GM23338 (cell line): ENCODE measurements around the gene APBB1. TPM values are rescaled to one million over a fixed set of nuclear protein-coding genes. Genes with fewer than 3 reads are reported as not detected.

Source experiments
- ATAC-seq: fragments of 200-7000 bp; cut with Tn5 transposase; 3 replicates; pipeline ENCODE4 v1.9.1; 2020
- DNase-seq: peaks from one replicate; pipeline ENCODE4 v3.0.0-alpha.2; 2015; ENCODE audit warnings: low spot score
- H2AFZ ChIP-seq: fragments of 200-600 bp; sonication (generic); 2 replicates; pipeline ENCODE4 v1.8.0; 2016; ENCODE audit warnings: antibody characterized with exemption, mild to moderate bottlenecking, moderate library complexity
- H3F3A ChIP-seq: fragments of 200-600 bp; sonication (generic); replicated peaks from 2 replicates; pipeline ENCODE4 v1.8.0; 2017; ENCODE audit warnings: antibody characterized with exemption, mixed run types, low read depth
- H3K27ac ChIP-seq: fragments of 200-600 bp; sonication (generic); 2 replicates; pipeline ENCODE4 v1.6.1; 2016; ENCODE audit warnings: low read depth
- H3K27me3 ChIP-seq: fragments of 200-600 bp; sonication (generic); 2 replicates; pipeline ENCODE4 v1.8.0; 2016; ENCODE audit warnings: mild to moderate bottlenecking, mixed run types, moderate library complexity; ENCODE audit not compliant: insufficient read depth
- H3K36me3 ChIP-seq: fragments of 200-600 bp; sonication (generic); 2 replicates; pipeline ENCODE4 v1.8.0; 2016; ENCODE audit warnings: mild to moderate bottlenecking; ENCODE audit not compliant: insufficient read depth
- H3K4me1 ChIP-seq: fragments of 200-600 bp; sonication (generic); 2 replicates; pipeline ENCODE4 v1.8.0; 2016; ENCODE audit warnings: mild to moderate bottlenecking, moderate library complexity; ENCODE audit not compliant: insufficient read depth
- H3K4me2 ChIP-seq: fragments of 200-600 bp; sonication (generic); 2 replicates; pipeline ENCODE4 v1.7.1; 2017; ENCODE audit warnings: mixed run types
- H3K4me3 ChIP-seq: fragments of 200-600 bp; sonication (generic); 2 replicates; pipeline ENCODE4 v1.6.1; 2016; ENCODE audit warnings: mixed run types
- H3K79me2 ChIP-seq: fragments of 200-600 bp; sonication (generic); replicated peaks from 2 replicates; pipeline ENCODE4 v1.8.0; 2017; ENCODE audit warnings: mild to moderate bottlenecking; ENCODE audit not compliant: insufficient read depth
- H3K9me2 ChIP-seq: fragments of 200-600 bp; sonication (generic); 2 replicates; pipeline ENCODE4 v1.8.0; 2017; ENCODE audit not compliant: insufficient read depth
- H4K20me1 ChIP-seq: fragments of 200-600 bp; sonication (generic); replicated peaks from 2 replicates; pipeline ENCODE4 v1.8.0; 2017; ENCODE audit warnings: mild to moderate bottlenecking; ENCODE audit not compliant: insufficient read depth
- H3K27ac Mint-ChIP-seq: 2 replicates; pipeline ENCODE4 v1.8.0; 2020; ENCODE audit warnings: inconsistent platforms, mild to moderate bottlenecking, moderate library complexity, mixed read lengths
- H3K27me3 Mint-ChIP-seq: 3 replicates; pipeline ENCODE4 v1.8.0; 2022; ENCODE audit warnings: low read depth, mild to moderate bottlenecking, moderate library complexity, mixed read lengths, inconsistent platforms; ENCODE audit not compliant: insufficient read depth, poor library complexity
- H3K36me3 Mint-ChIP-seq: 3 replicates; pipeline ENCODE4 v1.8.0; 2021; ENCODE audit warnings: low read depth, mild to moderate bottlenecking, inconsistent platforms, moderate library complexity, mixed read lengths
- H3K4me1 Mint-ChIP-seq: 3 replicates; pipeline ENCODE4 v1.8.0; 2020; ENCODE audit warnings: mild to moderate bottlenecking, inconsistent platforms, mixed read lengths
- H3K4me3 Mint-ChIP-seq: 3 replicates; pipeline ENCODE4 v1.8.0; 2021; ENCODE audit warnings: moderate library complexity, mild to moderate bottlenecking, inconsistent platforms, mixed read lengths
- H3K9me3 Mint-ChIP-seq: 3 replicates; pipeline ENCODE4 v1.8.0; 2020; ENCODE audit warnings: moderate library complexity, mild to moderate bottlenecking, inconsistent platforms, mixed read lengths
- CREB1 ChIP-seq: fragments of 250-450 bp; sonication (Bioruptor Pico); IDR thresholded peaks from 2 replicates; pipeline ENCODE4 v1.5.0; 2020; ENCODE audit warnings: low read depth, mild to moderate bottlenecking, moderate library complexity
- CTCF ChIP-seq, 2 experiments: fragments of 200-600 bp in 1 of 2; sonication (generic) in 1 of 2; conservative IDR thresholded peaks; 2 replicates each; pipeline versions ENCODE4 v1.5.1 to v1.6.1; 2016 to 2017; ENCODE audit warnings: antibody characterized with exemption in 2 of 2, low read depth in 2 of 2, mild to moderate bottlenecking in 2 of 2, moderate library complexity in 1 of 2
- EZH2 ChIP-seq: fragments of 200-600 bp; sonication (generic); IDR thresholded peaks from one replicate; pipeline ENCODE4 v1.8.0; 2017; ENCODE audit warnings: antibody characterized with exemption, mild to moderate bottlenecking, low read depth; ENCODE audit not compliant: unreplicated experiment
- EZH2phosphoT487 ChIP-seq: fragments of 200-600 bp; sonication (generic); IDR thresholded peaks from one replicate; pipeline ENCODE4 v1.8.1; 2018; ENCODE audit warnings: antibody characterized with exemption; ENCODE audit not compliant: unreplicated experiment
- JUNB ChIP-seq: IDR thresholded peaks from one replicate; pipeline ENCODE4 v1.6.1; 2016; ENCODE audit warnings: antibody characterized with exemption; ENCODE audit not compliant: unreplicated experiment
- NANOG ChIP-seq: IDR thresholded peaks from 2 replicates; pipeline ENCODE4 v1.6.1; 2016; ENCODE audit warnings: antibody characterized with exemption, borderline replicate concordance
- POLR2AphosphoS5 ChIP-seq: IDR thresholded peaks from 2 replicates; pipeline ENCODE4 v1.6.1; 2016; ENCODE audit warnings: antibody characterized with exemption, low read depth
- REST ChIP-seq: IDR thresholded peaks from one replicate; pipeline ENCODE4 v1.6.1; 2018; ENCODE audit warnings: antibody characterized with exemption; ENCODE audit not compliant: unreplicated experiment
- STAT1 ChIP-seq: IDR thresholded peaks from one replicate; pipeline ENCODE4 v1.6.1; 2016; ENCODE audit warnings: antibody characterized with exemption; ENCODE audit not compliant: unreplicated experiment
- ZNF114 ChIP-seq: fragments of 250-450 bp; sonication (Bioruptor Pico); IDR thresholded peaks from 2 replicates; pipeline ENCODE4 v1.5.0; 2020; ENCODE audit warnings: mild to moderate bottlenecking, moderate library complexity
- ZNF331 ChIP-seq: fragments of 250-450 bp; sonication (Bioruptor Pico); IDR thresholded peaks from 2 replicates; pipeline ENCODE4 v1.5.0; 2020; ENCODE audit warnings: low read depth, mild to moderate bottlenecking, moderate library complexity
- ZNF462 ChIP-seq: fragments of 250-450 bp; sonication (Bioruptor Pico); IDR thresholded peaks from 2 replicates; pipeline ENCODE4 v1.5.0; 2020; ENCODE audit warnings: mild to moderate bottlenecking, moderate library complexity
- polyA plus RNA-seq: library from polyadenylated mRNA; unstranded; fragments of >200 nt; fragmentation: Nextera tagmentation; extraction: Ambion mirVana; gene quantifications from 2 replicates; pipeline ENCODE4 v1.2.1, GENCODE V29; 2016
- total RNA-seq: library from RNA; depleted of rRNA; stranded (reverse); fragments of >200 nt; shearing (Covaris generic); gene quantifications from 2 replicates; pipeline ENCODE4 v1.2.3, GENCODE V29; 2014
- TF ChIP-seq, protein P1 (sequence below): IDR thresholded peaks from 2 replicates; pipeline ENCODE4 v1.6.1; 2016; ENCODE audit warnings: antibody characterized with exemption

The APBB1 gene
- total and polyA plus RNA-seq, 2 experiments from 2014 or later, result 10.6 to 24.7 TPM

- Histone ChIP-seq H2AFZ (no peak overlapping the region), H3K4me3 (no peak overlapping the region), H3K9me2 (no peaks in the 10 kb centered on the region), H3K4me1 (no peaks in the 10 kb centered on the region), H3K79me2 (no peaks in the 10 kb centered on the region), H3F3A (no peaks in the 10 kb centered on the region), H3K27ac (no peak overlapping the region), H3K4me2 (no peak overlapping the region), H4K20me1 (no peaks in the 10 kb centered on the region), H3K36me3 (no peaks in the 10 kb centered on the region), H3K27me3 (no peaks in the 10 kb centered on the region)
- Mint-ChIP-seq H3K27me3 (peaks cover 3% of the 10 kb centered on the region), H3K27ac (no peak overlapping the region), H3K4me3 (no peak overlapping the region), H3K4me1 (peaks cover 4% of the 10 kb centered on the region; the same call in 2 of the 3 replicates), H3K36me3 (no peaks in the 10 kb centered on the region), H3K9me3 (no peaks in the 10 kb centered on the region)
- DNase-seq (no peak), ATAC-seq (no peak)
- TF ChIP-seq CTCF (conservative IDR thresholded peaks at IDR 0.05; ENCODE audit: low read depth in 2 of 2), result no peak
- TF ChIP-seq, protein P1, sequence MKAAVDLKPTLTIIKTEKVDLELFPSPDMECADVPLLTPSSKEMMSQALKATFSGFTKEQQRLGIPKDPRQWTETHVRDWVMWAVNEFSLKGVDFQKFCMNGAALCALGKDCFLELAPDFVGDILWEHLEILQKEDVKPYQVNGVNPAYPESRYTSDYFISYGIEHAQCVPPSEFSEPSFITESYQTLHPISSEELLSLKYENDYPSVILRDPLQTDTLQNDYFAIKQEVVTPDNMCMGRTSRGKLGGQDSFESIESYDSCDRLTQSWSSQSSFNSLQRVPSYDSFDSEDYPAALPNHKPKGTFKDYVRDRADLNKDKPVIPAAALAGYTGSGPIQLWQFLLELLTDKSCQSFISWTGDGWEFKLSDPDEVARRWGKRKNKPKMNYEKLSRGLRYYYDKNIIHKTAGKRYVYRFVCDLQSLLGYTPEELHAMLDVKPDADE, result no peak
- TF ChIP-seq EZH2phosphoT487, result no peak
- TF ChIP-seq CREB1 (CRISPR knock-in tag), result no peak
- no peak for TF ChIP-seq POLR2AphosphoS5
- TF ChIP-seq ZNF462 (CRISPR knock-in tag), result no peak
- TF ChIP-seq ZNF114 (CRISPR knock-in tag), result no peak
- TF ChIP-seq EZH2, result no peak
- no peak for TF ChIP-seq REST
- TF ChIP-seq ZNF331 (CRISPR knock-in tag), result no peak
- no peak for TF ChIP-seq STAT1
- no peak for TF ChIP-seq NANOG
- no peak for TF ChIP-seq JUNB
Measured at GRCh38 chr11:6360183-6360582, 58.7 kb downstream of the APBB1 start.
